Muscle of back (tissue), 11 donors: Measurements from ENCODE around the gene PTPRN2. TPM values are rescaled to one million over a fixed set of nuclear protein-coding genes. Genes with fewer than 3 reads are reported as not detected.
"Not testable (repeated sequence)": the region's sequence is repeated elsewhere in the genome, so short reads cannot be mapped to it uniquely, and the experiment has no call there.

Source experiments
- DNase-seq, 3 donors: peaks; one replicate each; pipeline versions ENCODE4 v3.0.0 to v3.0.0-alpha.2; 2013
- polyA plus RNA-seq, 10 donors: library from polyadenylated mRNA; unstranded; fragments of 120-200 nt; gene quantifications; one replicate each; pipeline ENCODE4 v1.2.1, GENCODE V29; 2013; ENCODE audit not compliant: insufficient read length in 10 of 10

PTPRN2 gene
- polyA plus RNA-seq, 10 donors: 1.8 to 3.1 (median 2.1) TPM

GRCh38 chr7:157785486-157786186 is 802.0 kb downstream of the PTPRN2 start:
- no peak for DNase-seq

- DNase-seq: peak in 2 of 3 donors; percentile 12 to 16
These were observed 802.6 kb downstream of the PTPRN2 start for GRCh38 chr7:157784979-157785441.

GRCh38 chr7:157784041-157784835 is 803.4 kb downstream of the PTPRN2 start:
- peak in 1 of 3 donors; percentile 20 for DNase-seq

- no peak for DNase-seq
These were observed 805.6 kb downstream of the PTPRN2 start for GRCh38 chr7:157782041-157782440.

- DNase-seq: no peak
These were observed 806.9 kb downstream of the PTPRN2 start for GRCh38 chr7:157780721-157781120.

GRCh38 chr7:157780312-157780711 is 807.3 kb downstream of the PTPRN2 start:
- no peak for DNase-seq

GRCh38 chr7:157779206-157779605 is 808.4 kb downstream of the PTPRN2 start:
- DNase-seq: no peak

GRCh38 chr7:157777194-157777762 is 810.3 kb downstream of the PTPRN2 start:
- DNase-seq: not testable (repeated sequence)

GRCh38 chr7:157775560-157776332 is 811.9 kb downstream of the PTPRN2 start:
- no peak for DNase-seq

- DNase-seq: no peak
These were observed 812.5 kb downstream of the PTPRN2 start for GRCh38 chr7:157775021-157775559.

- DNase-seq: no peak
These were observed 813.1 kb downstream of the PTPRN2 start for GRCh38 chr7:157774495-157774894.

GRCh38 chr7:157773361-157773760 is 814.3 kb downstream of the PTPRN2 start:
- no peak for DNase-seq

GRCh38 chr7:157772486-157773130 is 815.0 kb downstream of the PTPRN2 start:
- DNase-seq: no peak

GRCh38 chr7:157771689-157772088 is 815.9 kb downstream of the PTPRN2 start:
- DNase-seq: no peak

- no peak for DNase-seq
These were observed 816.8 kb downstream of the PTPRN2 start for GRCh38 chr7:157770716-157771320.

GRCh38 chr7:157769526-157770215 is 818.0 kb downstream of the PTPRN2 start:
- DNase-seq: no peak

- no peak for DNase-seq
These were observed 818.5 kb downstream of the PTPRN2 start for GRCh38 chr7:157769086-157769485.

GRCh38 chr7:157768198-157768597 is 819.4 kb downstream of the PTPRN2 start:
- no peak for DNase-seq

GRCh38 chr7:157767506-157768197 is 820.0 kb downstream of the PTPRN2 start:
- no peak for DNase-seq
